Prostate gland (tissue), 2 donors: ENCODE measurements around the gene GGA3. TPM values are rescaled to one million over a fixed set of nuclear protein-coding genes. Genes with fewer than 3 reads are reported as not detected.

Experiments used
- DNase-seq: peaks from one replicate; pipeline ENCODE4 v3.0.0-alpha.2; 2019; ENCODE audit warnings: low spot score
- H3K27ac ChIP-seq, 2 donors: fragments of 200-600 bp; sonication (generic); 2 replicates each; pipeline ENCODE4 v1.5.1; 2017 to 2019
- H3K27me3 ChIP-seq: fragments of 200-600 bp; sonication (generic); replicated peaks from 2 replicates; pipeline ENCODE4 v1.5.1; 2019; ENCODE audit not compliant: insufficient read depth
- H3K36me3 ChIP-seq, 2 donors: fragments of 200-600 bp; sonication (generic); 1 replicate in 1 of 2; 2 replicates in 1 of 2; pipeline versions ENCODE4 v1.5.1 to v1.8.1; 2017 to 2019
- H3K4me1 ChIP-seq: fragments of 200-600 bp; sonication (generic); replicated peaks from 2 replicates; pipeline ENCODE4 v1.5.1; 2019
- H3K4me3 ChIP-seq, 2 donors: fragments of 200-600 bp; sonication (generic); 2 replicates each; pipeline ENCODE4 v1.5.1; 2017 to 2019
- H3K9me3 ChIP-seq: fragments of 200-600 bp; sonication (generic); 2 replicates; pipeline ENCODE4 v1.5.1; 2017
- POLR2A ChIP-seq: fragments of 450-650 bp; IDR thresholded peaks from one replicate; pipeline ENCODE4 v1.6.1; 2016; ENCODE audit warnings: antibody characterized with exemption, mild to moderate bottlenecking
- POLR2AphosphoS5 ChIP-seq: sonication (generic); formaldehyde crosslinking; IDR thresholded peaks from one replicate; pipeline ENCODE4 v1.6.1; 2017; ENCODE audit warnings: antibody characterized with exemption
- WGBS: methylation state at CpG from one replicate; pipeline ENCODE4 v1.1.5; 2018; 5-methylcytosine and 5-hydroxymethylcytosine counted together
- intact Hi-C: fragments of 100-400 bp; cut with DNase I; formaldehyde crosslinking; loops from one replicate; pipeline ENCODE4 v1.14.2; 2022
- total RNA-seq, 2 donors: library from RNA; depleted of rRNA; stranded (reverse); fragments of >200 nt; gene quantifications; one replicate each; pipeline ENCODE4 v1.1.0, GENCODE V29; 2016
- TF ChIP-seq, protein P1 (sequence below), 4 experiments: fragments of 200-600 bp in 2 of 4; fragments of 450-650 bp in 2 of 4; sonication (generic) in 2 of 4; IDR thresholded peaks; 1 replicate in 3 of 4; 2 replicates in 1 of 4; pipeline ENCODE4 v1.5.1; 2016 to 2019; ENCODE audit warnings: antibody characterized with exemption in 4 of 4, mild to moderate bottlenecking in 2 of 4, moderate library complexity in 2 of 4

Gene GGA3
- total RNA-seq, 2 donors from 2014 or later: 18.9 to 43.3 TPM

DNA sequence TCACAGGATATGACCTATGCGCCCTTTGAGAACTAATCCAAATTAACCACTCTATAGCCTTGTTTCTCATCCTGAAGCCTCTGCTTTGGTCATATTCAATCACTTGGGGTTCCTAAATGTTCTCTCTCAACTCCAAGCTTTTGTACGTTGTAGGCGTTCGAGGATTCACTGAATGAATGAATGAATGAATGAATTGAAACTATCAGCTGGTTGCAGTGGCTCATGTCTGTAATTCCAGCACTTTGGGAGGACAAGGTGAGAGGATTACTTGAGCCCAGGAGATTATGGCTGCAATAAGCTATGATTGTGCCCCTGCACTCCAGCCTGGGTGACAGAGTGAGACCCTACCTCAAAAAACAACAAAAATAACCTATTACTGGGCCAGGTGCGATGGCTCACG, 72.8 kb downstream of the GGA3 start:
- Histone ChIP-seq H3K9me3 (no peaks in the 10 kb centered on the region), H3K36me3 (no peaks in the 10 kb centered on the region)
- no peak for TF ChIP-seq POLR2A
- TF ChIP-seq, protein P1, sequence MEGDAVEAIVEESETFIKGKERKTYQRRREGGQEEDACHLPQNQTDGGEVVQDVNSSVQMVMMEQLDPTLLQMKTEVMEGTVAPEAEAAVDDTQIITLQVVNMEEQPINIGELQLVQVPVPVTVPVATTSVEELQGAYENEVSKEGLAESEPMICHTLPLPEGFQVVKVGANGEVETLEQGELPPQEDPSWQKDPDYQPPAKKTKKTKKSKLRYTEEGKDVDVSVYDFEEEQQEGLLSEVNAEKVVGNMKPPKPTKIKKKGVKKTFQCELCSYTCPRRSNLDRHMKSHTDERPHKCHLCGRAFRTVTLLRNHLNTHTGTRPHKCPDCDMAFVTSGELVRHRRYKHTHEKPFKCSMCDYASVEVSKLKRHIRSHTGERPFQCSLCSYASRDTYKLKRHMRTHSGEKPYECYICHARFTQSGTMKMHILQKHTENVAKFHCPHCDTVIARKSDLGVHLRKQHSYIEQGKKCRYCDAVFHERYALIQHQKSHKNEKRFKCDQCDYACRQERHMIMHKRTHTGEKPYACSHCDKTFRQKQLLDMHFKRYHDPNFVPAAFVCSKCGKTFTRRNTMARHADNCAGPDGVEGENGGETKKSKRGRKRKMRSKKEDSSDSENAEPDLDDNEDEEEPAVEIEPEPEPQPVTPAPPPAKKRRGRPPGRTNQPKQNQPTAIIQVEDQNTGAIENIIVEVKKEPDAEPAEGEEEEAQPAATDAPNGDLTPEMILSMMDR (IDR thresholded peaks at IDR 0.05): no peak
- TF ChIP-seq POLR2AphosphoS5: no peak

More for the DNA sequence above, 72.8 kb downstream of the GGA3 start:
- no peak overlapping the region for H3K4me3 ChIP-seq
- H3K4me1 ChIP-seq: no peaks in the 10 kb centered on the region
- DNase-seq: no peak
- WGBS: 89% methylated on average over 6 of the region's 6 CpGs
- intact Hi-C loops: no loop called here
- no peak overlapping the region for H3K27ac ChIP-seq
- H3K27me3 ChIP-seq: no peaks in the 10 kb centered on the region

Other genes starting within 250 kb of the GGA3 start
- 10 to 100 TPM; 28.4 to 73.8 TPM for gene MRPL58, start 248.9 kb downstream of the GGA3 start, total RNA-seq
- gene ATP5PD, start 214.6 kb downstream of the GGA3 start, total RNA-seq: 100 to 1,000 TPM; 116 to 201 TPM
- gene KCTD2, start 214.4 kb downstream of the GGA3 start, total RNA-seq: 100 to 1,000 TPM in 1 of 2 donors, 10 to 100 TPM in 1; 24.4 to 104 TPM
- 10 to 100 TPM; 65.0 to 66.4 TPM for gene SLC16A5, start 173.7 kb downstream of the GGA3 start, total RNA-seq
- gene ARMC7, start 151.6 kb downstream of the GGA3 start, total RNA-seq: 10 to 100 TPM; 13.6 to 15.1 TPM
- gene NT5C, start 129.9 kb downstream of the GGA3 start, total RNA-seq: 100 to 1,000 TPM; 120 to 166 TPM
- 100 to 1,000 TPM in 1 of 2 donors, 10 to 100 TPM in 1; 97.9 to 132 TPM for gene JPT1, start 107.1 kb downstream of the GGA3 start, total RNA-seq
- 10 to 100 TPM; 79.7 to 97.2 TPM for gene SUMO2, start 78.6 kb downstream of the GGA3 start, total RNA-seq
- 10 to 100 TPM; 41.0 to 46.7 TPM for gene NUP85, start 55.9 kb downstream of the GGA3 start, total RNA-seq
- 10 to 100 TPM; 40.8 to 45.3 TPM for gene MRPS7, start 273 bp upstream of the GGA3 start, total RNA-seq
- 10 to 100 TPM; 14.1 to 31.4 TPM for gene MIF4GD, start 9.6 kb upstream of the GGA3 start, total RNA-seq
- gene SLC25A19, start 27.8 kb upstream of the GGA3 start, total RNA-seq: 10 to 100 TPM in 1 of 2 donors, 1 to 10 TPM in 1; 5.2 to 15.2 TPM
- 10 to 100 TPM; 88.3 to 95.7 TPM for gene GRB2, start 144.1 kb upstream of the GGA3 start, total RNA-seq
- gene TMEM94, start 195.0 kb upstream of the GGA3 start, total RNA-seq: 100 to 1,000 TPM in 1 of 2 donors, 10 to 100 TPM in 1; 63.5 to 128 TPM